ENCODE data around the gene CFAP299. TPM values are rescaled to one million over a fixed set of nuclear protein-coding genes. Genes with fewer than 3 reads are reported as not detected.

The CFAP299 gene
- total RNA-seq, 1 experiment from 2014 or later: not detected

- no peak for DNase-seq
- H4K20me1 ChIP-seq (ENCODE audit: insufficient read depth, low read depth, low read length): no peaks in the 10 kb centered on the region
- peaks cover 10% of the 10 kb centered on the region for H3K4me1 ChIP-seq (ENCODE audit: low read length)
- H3K27ac ChIP-seq (ENCODE audit: low read length): no peak overlapping the region
- H3K9me2 ChIP-seq (replicated peaks; ENCODE audit: insufficient read depth, low read length): no peaks in the 10 kb centered on the region
- no peaks in the 10 kb centered on the region for H3K79me2 ChIP-seq (ENCODE audit: low read length)
- no peak overlapping the region for H2AFZ ChIP-seq (ENCODE audit: low read length)
- H3K4me2 ChIP-seq (ENCODE audit: low read depth, low read length, poor library complexity, severe bottlenecking): no peak overlapping the region
- H3K36me3 ChIP-seq (ENCODE audit: insufficient read depth, low read length): no peaks in the 10 kb centered on the region
- no peak overlapping the region for H3K9ac ChIP-seq (ENCODE audit: low read length)
- H3K4me3 ChIP-seq (ENCODE audit: low read length): no peak overlapping the region
- H3K9me3 ChIP-seq (ENCODE audit: low read length): no peaks in the 10 kb centered on the region
- H3K27me3 ChIP-seq (ENCODE audit: low read length): no peaks in the 10 kb centered on the region
These were observed 50.9 kb downstream of the CFAP299 start for GRCh38 chr4:80386281-80386886.

DNA sequence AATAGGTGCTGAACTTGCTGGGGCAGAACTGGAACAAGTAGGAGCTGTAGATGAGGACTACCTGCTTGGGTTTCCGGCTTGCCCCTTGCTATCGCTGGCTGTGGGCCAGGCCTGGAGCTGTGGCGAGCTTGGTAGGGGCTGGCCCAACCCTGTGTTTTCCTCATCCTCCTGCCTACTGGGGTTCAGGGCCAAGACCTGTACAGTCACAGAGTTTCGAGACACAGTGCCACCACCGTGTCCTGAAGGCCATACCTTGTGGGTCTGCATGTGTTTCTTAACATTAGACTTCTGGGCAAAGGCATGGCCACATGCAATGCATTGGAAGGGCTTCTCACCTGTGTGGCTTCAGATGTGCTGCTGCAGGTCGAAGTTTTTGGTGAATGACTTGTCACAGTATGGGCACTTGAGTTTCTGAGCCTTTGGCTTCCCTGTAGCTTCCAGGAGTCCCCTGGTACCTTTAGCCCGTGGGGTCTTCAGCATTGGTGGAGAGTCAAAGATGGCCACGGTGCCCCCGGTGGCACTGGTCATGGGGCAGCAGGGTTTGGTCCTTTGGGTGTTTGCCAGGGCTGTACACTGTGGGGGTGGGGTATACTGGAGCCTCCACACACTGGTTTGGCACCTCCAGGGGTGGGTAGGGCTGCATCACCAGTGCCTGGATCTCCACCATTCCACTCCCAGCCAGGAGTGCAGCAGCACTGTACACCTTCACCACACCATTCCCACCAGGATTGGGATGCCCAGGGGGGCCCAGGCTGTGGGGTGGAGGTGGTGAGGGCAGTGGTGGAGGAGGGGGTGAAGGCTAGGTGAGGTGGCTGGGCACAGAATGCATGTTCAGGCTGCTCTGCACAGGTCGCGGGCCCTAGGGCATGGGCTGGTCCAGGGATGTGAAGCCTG is 52.1 kb downstream of the CFAP299 start:
- H3K9me3 ChIP-seq (ENCODE audit: low read length): no peaks in the 10 kb centered on the region
- no peaks in the 10 kb centered on the region for H3K79me2 ChIP-seq (ENCODE audit: low read length)
- no peak overlapping the region for H2AFZ ChIP-seq (ENCODE audit: low read length)
- no peak overlapping the region for H3K27ac ChIP-seq (ENCODE audit: low read length)
- no peak overlapping the region for H3K4me2 ChIP-seq (ENCODE audit: low read depth, low read length, poor library complexity, severe bottlenecking)
- H3K9ac ChIP-seq (ENCODE audit: low read length): no peak overlapping the region
- no peaks in the 10 kb centered on the region for H3K27me3 ChIP-seq (ENCODE audit: low read length)
- H3K4me3 ChIP-seq (ENCODE audit: low read length): no peak overlapping the region
- no peak for DNase-seq
- no peaks in the 10 kb centered on the region for H3K36me3 ChIP-seq (ENCODE audit: insufficient read depth, low read length)
- peaks cover 1% of the 10 kb centered on the region for H3K4me1 ChIP-seq (ENCODE audit: low read length)
- H4K20me1 ChIP-seq (ENCODE audit: insufficient read depth, low read depth, low read length): no peaks in the 10 kb centered on the region
- no peaks in the 10 kb centered on the region for H3K9me2 ChIP-seq (replicated peaks; ENCODE audit: insufficient read depth, low read length)

DNA sequence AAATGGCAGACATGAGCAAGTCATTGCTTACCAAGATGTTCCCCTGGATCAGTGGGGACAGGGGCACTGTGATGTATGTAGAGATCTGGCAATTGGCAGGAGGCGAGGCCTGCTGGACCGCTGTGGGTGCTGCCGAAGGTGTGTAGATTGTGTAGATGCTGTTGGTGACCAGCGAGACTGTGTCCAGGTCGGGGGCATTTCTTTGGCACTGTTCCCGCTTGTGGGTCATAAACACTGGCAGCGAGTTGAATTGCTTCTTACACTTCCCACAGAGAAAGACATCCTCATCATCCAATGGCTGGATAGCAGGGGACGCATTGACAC is 52.7 kb downstream of the CFAP299 start:
- Histone ChIP-seq H3K36me3 (ENCODE audit: insufficient read depth, low read length) (no peaks in the 10 kb centered on the region), H3K9me2 (replicated peaks; ENCODE audit: insufficient read depth, low read length) (no peaks in the 10 kb centered on the region), H3K27ac (ENCODE audit: low read length) (no peak overlapping the region), H3K27me3 (ENCODE audit: low read length) (no peaks in the 10 kb centered on the region), H3K4me3 (ENCODE audit: low read length) (no peak overlapping the region), H3K9me3 (ENCODE audit: low read length) (no peaks in the 10 kb centered on the region), H2AFZ (ENCODE audit: low read length) (no peak overlapping the region), H4K20me1 (ENCODE audit: insufficient read depth, low read depth, low read length) (no peaks in the 10 kb centered on the region), H3K4me1 (ENCODE audit: low read length) (no peaks in the 10 kb centered on the region), H3K4me2 (ENCODE audit: low read depth, low read length, poor library complexity, severe bottlenecking) (no peak overlapping the region), H3K79me2 (ENCODE audit: low read length) (no peaks in the 10 kb centered on the region), H3K9ac (ENCODE audit: low read length) (no peak overlapping the region)
- DNase-seq: no peak

DNA sequence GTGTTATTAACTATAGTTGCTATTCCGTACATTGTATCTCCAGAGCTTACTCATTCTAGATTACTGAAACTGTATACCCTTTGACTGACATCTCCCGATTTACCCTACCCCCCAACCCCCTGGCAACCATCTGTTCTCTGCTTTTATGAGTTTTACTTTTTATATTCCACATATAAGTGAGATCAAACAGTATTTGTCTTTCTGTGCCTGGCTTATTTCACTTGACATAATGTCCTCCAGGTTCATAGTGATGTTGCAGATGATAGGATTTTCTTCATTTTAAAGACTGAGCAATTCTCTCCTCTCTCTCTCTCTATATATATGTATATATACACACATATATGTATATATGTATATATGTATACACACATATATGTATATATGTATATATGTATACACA is 54.6 kb downstream of the CFAP299 start:
- no peak overlapping the region for H3K9ac ChIP-seq (ENCODE audit: low read length)
- no peaks in the 10 kb centered on the region for H3K79me2 ChIP-seq (ENCODE audit: low read length)
- no peak overlapping the region for H3K27ac ChIP-seq (ENCODE audit: low read length)

DNA sequence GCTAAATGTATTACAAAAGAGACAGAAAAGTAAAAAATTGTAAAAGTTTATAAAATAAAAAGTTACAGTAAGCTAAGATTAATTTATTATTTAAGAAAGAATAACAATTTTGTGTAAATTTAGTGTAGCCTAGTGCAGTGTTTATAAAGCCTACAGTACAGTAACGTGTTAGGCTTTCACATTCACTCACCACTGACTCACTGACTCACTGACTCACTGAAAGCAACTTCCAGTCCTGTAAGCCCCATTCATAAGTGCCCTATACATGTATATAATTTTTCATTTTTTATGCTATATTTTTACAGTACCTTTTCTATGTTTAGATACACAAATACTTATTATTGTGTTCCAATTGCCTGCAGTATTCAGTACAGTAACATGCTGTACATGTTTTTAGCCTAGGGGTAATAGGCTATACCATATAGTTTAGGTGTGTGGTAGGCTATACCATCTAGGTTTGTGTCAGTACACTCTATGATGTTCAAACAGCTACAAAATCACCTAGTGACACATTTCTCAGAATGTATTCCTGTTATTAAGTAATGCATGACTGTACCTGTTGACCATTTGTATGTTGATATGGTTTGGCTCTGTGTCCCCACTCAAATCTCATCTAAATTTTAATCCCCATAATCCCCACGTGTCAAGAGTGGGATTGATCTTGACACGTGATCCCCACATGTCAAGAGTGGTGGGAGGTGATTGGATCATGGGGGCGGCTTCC is 57.9 kb downstream of the CFAP299 start:
- Histone ChIP-seq H3K4me3 (ENCODE audit: low read length) (no peak overlapping the region), H4K20me1 (ENCODE audit: insufficient read depth, low read depth, low read length) (no peaks in the 10 kb centered on the region), H3K4me1 (ENCODE audit: low read length) (no peaks in the 10 kb centered on the region), H3K79me2 (ENCODE audit: low read length) (no peaks in the 10 kb centered on the region), H3K27ac (ENCODE audit: low read length) (no peak overlapping the region), H3K27me3 (ENCODE audit: low read length) (no peaks in the 10 kb centered on the region), H3K4me2 (ENCODE audit: low read depth, low read length, poor library complexity, severe bottlenecking) (no peak overlapping the region), H3K9ac (ENCODE audit: low read length) (no peak overlapping the region), H3K9me3 (ENCODE audit: low read length) (no peaks in the 10 kb centered on the region), H3K9me2 (replicated peaks; ENCODE audit: insufficient read depth, low read length) (no peaks in the 10 kb centered on the region), H3K36me3 (ENCODE audit: insufficient read depth, low read length) (no peaks in the 10 kb centered on the region), H2AFZ (ENCODE audit: low read length) (no peak overlapping the region)
- no peak for DNase-seq

More for the DNA sequence above, 54.6 kb downstream of the CFAP299 start:
- H4K20me1 ChIP-seq (ENCODE audit: insufficient read depth, low read depth, low read length): no peaks in the 10 kb centered on the region
- H3K9me2 ChIP-seq (replicated peaks; ENCODE audit: insufficient read depth, low read length): no peaks in the 10 kb centered on the region
- H3K9me3 ChIP-seq (ENCODE audit: low read length): no peaks in the 10 kb centered on the region
- H2AFZ ChIP-seq (ENCODE audit: low read length): no peak overlapping the region
- DNase-seq: no peak
- no peaks in the 10 kb centered on the region for H3K4me1 ChIP-seq (ENCODE audit: low read length)
- no peak overlapping the region for H3K4me2 ChIP-seq (ENCODE audit: low read depth, low read length, poor library complexity, severe bottlenecking)
- no peaks in the 10 kb centered on the region for H3K36me3 ChIP-seq (ENCODE audit: insufficient read depth, low read length)
- H3K27me3 ChIP-seq (ENCODE audit: low read length): no peaks in the 10 kb centered on the region
- no peak overlapping the region for H3K4me3 ChIP-seq (ENCODE audit: low read length)

DNA sequence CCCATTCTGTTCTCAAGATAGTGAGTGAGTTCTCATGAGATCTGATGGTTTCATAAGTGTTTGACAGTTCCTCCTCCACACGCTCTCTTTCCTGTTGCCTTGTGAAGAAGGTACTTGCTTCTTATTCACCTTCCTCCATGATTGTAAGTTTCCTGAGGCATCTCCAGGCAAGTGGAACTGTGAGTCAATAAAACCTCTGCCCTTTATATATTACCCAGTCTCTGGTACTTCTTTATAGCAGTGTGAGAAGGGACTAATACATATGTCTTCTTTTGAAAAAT is 58.4 kb downstream of the CFAP299 start:
- Histone ChIP-seq H2AFZ (ENCODE audit: low read length) (no peak overlapping the region), H3K4me2 (ENCODE audit: low read depth, low read length, poor library complexity, severe bottlenecking) (no peak overlapping the region), H3K27me3 (ENCODE audit: low read length) (no peaks in the 10 kb centered on the region), H3K9me3 (ENCODE audit: low read length) (no peaks in the 10 kb centered on the region), H3K79me2 (ENCODE audit: low read length) (no peaks in the 10 kb centered on the region), H3K4me1 (ENCODE audit: low read length) (no peaks in the 10 kb centered on the region), H3K36me3 (ENCODE audit: insufficient read depth, low read length) (no peaks in the 10 kb centered on the region), H4K20me1 (ENCODE audit: insufficient read depth, low read depth, low read length) (no peaks in the 10 kb centered on the region), H3K9me2 (replicated peaks; ENCODE audit: insufficient read depth, low read length) (no peaks in the 10 kb centered on the region), H3K4me3 (ENCODE audit: low read length) (no peak overlapping the region), H3K27ac (ENCODE audit: low read length) (no peak overlapping the region), H3K9ac (ENCODE audit: low read length) (no peak overlapping the region)
- DNase-seq: no peak

DNA sequence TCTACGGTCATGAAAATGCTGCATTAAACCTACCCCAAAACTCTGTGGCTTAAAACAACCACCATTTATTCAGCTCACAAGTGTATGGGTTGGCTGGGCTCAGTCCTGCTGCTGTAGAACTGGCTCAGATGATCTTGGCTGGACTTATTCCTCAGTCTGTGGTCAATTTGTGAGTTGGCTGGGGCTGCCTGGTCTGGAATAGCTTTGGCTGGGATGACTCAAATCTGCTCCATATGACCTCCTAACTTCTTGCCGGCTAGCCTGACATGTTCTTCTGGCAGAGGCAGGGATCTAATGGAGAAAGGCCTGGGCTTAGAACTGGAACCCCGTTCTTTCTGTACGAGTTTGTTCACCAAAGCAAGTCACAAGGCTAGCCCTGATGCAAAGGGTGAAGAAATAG is 71.7 kb downstream of the CFAP299 start:
- no peaks in the 10 kb centered on the region for H3K36me3 ChIP-seq (ENCODE audit: insufficient read depth, low read length)
- H3K79me2 ChIP-seq (ENCODE audit: low read length): no peaks in the 10 kb centered on the region
- no peaks in the 10 kb centered on the region for H4K20me1 ChIP-seq (ENCODE audit: insufficient read depth, low read depth, low read length)

DNA sequence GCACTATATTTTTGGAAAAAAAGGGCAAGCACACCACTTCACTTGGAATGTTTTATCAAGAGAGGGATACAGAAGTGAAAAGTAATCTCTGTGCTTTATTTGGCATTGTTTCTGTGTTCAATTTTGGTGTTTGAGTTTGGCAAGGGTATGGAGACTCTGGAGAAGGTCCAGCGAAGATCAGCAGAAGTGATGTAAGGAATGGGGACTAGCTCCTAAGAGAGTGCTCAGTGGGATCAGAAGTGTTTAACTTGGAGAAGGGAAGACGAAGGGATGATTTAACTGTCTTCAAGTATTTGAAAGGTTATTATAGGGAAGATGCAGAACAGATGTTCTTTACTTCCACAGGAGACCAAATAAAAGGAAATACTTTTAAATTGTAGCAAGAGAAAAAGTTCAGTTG is 74.3 kb downstream of the CFAP299 start:
- Histone ChIP-seq H2AFZ (ENCODE audit: low read length) (no peak overlapping the region), H3K79me2 (ENCODE audit: low read length) (no peaks in the 10 kb centered on the region), H3K27ac (ENCODE audit: low read length) (no peak overlapping the region), H3K4me3 (ENCODE audit: low read length) (no peak overlapping the region), H3K27me3 (ENCODE audit: low read length) (no peaks in the 10 kb centered on the region), H3K4me1 (ENCODE audit: low read length) (no peaks in the 10 kb centered on the region), H3K9me2 (replicated peaks; ENCODE audit: insufficient read depth, low read length) (no peaks in the 10 kb centered on the region), H3K9me3 (ENCODE audit: low read length) (no peaks in the 10 kb centered on the region), H3K36me3 (ENCODE audit: insufficient read depth, low read length) (no peaks in the 10 kb centered on the region), H4K20me1 (ENCODE audit: insufficient read depth, low read depth, low read length) (no peaks in the 10 kb centered on the region), H3K4me2 (ENCODE audit: low read depth, low read length, poor library complexity, severe bottlenecking) (no peak overlapping the region), H3K9ac (ENCODE audit: low read length) (no peak overlapping the region)
- no peak for DNase-seq

More for the DNA sequence above, 71.7 kb downstream of the CFAP299 start:
- Histone ChIP-seq H3K4me3 (ENCODE audit: low read length) (no peak overlapping the region), H3K4me2 (ENCODE audit: low read depth, low read length, poor library complexity, severe bottlenecking) (no peak overlapping the region), H3K27ac (ENCODE audit: low read length) (no peak overlapping the region), H3K9me2 (replicated peaks; ENCODE audit: insufficient read depth, low read length) (no peaks in the 10 kb centered on the region), H3K27me3 (ENCODE audit: low read length) (no peaks in the 10 kb centered on the region), H3K9ac (ENCODE audit: low read length) (no peak overlapping the region), H3K9me3 (ENCODE audit: low read length) (no peaks in the 10 kb centered on the region), H3K4me1 (ENCODE audit: low read length) (no peaks in the 10 kb centered on the region), H2AFZ (ENCODE audit: low read length) (no peak overlapping the region)
- no peak for DNase-seq

Measured in Karpas-422 (cell line).